GM19467 (cell line): ENCODE data around the gene TMEM33.

Source experiments
- ATAC-seq: cut with Tn5 transposase; IDR thresholded peaks from one replicate; pipeline ENCODE4 v1.9.1; 2021; ENCODE audit warnings: mild to moderate bottlenecking, moderate library complexity; ENCODE audit not compliant: unreplicated experiment

Gene TMEM33

DNA sequence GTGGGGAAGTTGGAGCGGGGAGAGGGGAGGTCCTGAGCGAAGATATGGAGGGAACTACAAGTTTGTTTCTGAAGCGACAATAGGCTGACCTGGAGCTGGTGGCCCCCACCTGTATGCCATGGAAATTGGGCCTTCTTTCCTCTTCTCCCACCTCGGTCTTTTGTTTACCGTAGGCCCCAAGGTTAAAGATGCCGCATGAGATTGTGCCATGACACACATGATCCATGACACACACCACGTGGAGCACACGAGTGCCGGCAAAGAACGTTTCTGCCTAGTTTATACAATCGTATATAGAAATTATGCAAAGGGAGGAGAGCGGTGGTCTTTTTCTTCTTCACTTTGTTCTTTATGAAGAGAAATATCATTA is 408 bp downstream of the TMEM33 start:
- ATAC-seq, result no peak

DNA sequence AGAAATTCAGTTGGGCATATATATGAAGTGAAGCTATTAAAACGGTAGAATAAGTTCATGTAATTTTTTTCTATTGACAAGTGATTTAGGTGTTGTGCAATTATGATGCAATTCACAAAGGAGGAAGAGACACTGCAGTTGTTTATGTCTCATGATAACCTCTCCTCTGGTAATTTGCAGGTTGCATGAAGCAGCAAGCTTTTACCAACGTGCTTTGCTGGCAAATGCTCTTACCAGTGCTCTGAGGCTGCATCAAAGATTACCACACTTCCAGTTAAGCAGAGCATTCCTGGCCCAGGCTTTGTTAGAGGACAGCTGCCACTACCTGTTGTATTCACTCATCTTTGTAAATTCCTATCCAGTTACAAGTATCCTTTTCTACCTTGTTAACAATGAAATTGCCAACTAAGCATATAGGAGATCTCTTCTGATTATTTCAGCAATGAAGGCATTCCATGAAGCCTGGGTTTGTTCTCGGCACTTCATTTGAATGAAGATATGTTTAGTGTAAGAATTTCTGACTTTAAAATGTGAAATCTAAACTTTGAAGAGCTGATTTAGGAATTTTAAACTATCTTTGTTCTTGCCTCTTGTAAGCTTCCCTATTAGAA is 3.9 kb downstream of the TMEM33 start:
- ATAC-seq, result no peak

- ATAC-seq, result no peak
These were observed 5.6 kb downstream of the TMEM33 start for GRCh38 chr4:41940834-41941233.

- no peak for ATAC-seq
These were observed 8.3 kb downstream of the TMEM33 start for GRCh38 chr4:41943506-41943905.

DNA sequence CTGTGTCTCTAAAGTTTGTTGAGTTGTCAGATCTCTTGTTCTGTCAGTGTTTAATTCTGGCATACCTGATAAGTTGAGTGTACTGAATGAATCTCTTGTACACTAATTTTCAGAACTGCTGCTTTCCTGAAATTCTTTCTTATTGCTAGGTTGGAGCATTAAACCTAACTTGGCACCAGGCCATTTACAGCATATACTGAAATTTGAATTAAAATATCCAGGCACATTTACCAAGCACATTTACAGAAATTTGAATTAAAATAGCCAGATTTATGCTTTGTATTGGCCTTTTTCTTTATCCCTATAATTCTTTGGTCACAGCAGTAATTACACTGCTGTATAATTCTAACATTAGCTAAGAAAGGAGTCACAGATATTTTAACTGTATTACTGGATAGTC is 8.9 kb downstream of the TMEM33 start:
- no peak for ATAC-seq

- no peak for ATAC-seq
These were observed 14.3 kb downstream of the TMEM33 start for GRCh38 chr4:41949531-41949930.

- no peak for ATAC-seq
These were observed 22.4 kb downstream of the TMEM33 start for GRCh38 chr4:41957634-41958033.

DNA sequence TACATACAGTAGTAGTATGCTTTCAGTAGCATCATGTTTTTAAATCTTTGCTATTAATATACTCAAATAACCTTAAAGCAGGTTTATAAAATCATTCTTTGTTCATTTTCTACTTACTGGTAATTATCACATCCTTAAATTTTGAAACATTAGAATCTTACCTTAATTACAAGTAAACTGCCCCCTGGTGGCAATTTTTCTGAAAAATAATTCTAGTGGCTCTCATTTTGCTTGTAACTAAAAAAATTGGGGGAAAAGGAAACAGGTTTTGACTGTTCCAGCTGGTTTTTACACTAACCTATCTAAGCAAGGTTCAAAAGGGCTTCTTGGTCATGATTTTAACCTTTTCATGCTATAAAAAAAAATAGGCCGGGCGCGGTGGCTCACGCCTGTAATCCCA is 27.9 kb downstream of the TMEM33 start:
- ATAC-seq, result no peak

DNA sequence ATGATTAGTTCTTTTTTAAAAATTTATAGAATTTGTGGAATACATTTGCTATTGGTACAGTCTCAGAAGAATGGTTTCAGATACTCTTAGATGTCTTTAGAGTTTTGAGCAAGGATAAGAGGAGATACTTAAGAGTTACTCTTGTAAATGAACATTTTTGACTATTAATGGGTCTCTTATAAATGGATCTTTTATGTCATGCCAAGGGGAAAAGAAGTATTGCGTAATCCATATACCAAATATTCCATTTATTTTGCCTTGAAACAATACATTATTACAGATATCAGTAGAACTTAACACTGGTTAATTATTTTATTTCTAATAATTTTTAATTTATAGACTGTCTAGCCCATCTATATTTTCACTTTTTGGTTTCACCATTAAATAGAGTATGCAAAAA is 29.2 kb downstream of the TMEM33 start:
- no peak for ATAC-seq

DNA sequence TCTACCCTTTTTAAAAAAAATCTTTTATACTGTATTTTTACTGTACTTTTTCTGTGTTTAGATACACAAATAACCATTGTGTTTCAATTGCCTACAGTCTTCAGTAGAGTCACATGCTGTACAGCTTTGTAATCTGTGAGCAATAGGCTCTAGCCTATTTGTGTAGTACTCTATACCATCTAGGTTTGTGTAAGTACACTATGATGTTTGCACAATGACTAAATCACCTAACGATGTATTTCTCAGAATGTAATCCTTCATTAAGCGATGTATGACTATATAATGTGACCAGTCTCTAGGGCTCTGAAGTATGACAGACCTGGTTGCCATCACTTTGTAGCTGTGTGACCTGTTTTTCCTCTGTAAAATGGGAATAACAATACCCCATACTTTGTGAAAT is 32.2 kb downstream of the TMEM33 start:
- no peak for ATAC-seq

DNA sequence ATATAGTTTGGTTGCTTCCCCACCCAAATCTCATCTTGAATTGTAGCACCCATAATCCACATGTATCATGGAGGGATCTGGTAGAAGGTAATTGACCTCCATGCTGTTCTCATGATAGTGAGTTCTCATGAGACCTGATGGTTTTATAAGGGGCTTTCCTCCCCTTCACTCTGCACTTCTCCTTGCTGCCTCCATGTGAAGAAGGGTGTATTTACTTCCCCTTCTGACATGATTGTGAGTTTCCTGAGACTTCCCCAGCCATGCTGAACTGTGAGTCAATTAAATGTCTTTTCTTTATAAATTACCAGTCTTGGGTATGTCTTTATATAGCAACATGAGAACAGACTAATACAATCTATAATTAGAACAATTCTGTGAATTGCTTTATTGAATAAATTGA is 34.4 kb downstream of the TMEM33 start:
- ATAC-seq, result no peak

DNA sequence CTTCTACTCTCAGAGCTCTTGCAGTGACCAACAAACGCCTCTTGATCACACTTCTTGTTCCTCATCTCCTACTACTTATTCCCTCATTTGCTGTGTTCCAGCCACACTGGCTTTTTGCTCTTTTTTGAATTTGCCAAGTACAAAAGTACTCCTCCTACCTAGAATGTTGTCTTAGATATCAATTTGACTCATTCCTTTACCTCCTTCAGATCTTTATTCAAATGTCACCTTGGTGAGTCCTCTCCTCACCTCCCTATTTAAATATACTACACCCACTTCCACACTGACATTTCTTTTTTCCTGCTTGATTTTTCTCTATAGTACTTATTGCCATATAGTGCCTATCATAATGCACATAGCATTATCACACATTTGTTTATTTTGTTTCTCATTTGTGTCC is 40.1 kb downstream of the TMEM33 start:
- ATAC-seq, result no peak

GRCh38 chr4:41976775-41977516 is 41.7 kb downstream of the TMEM33 start:
- no peak for ATAC-seq

DNA sequence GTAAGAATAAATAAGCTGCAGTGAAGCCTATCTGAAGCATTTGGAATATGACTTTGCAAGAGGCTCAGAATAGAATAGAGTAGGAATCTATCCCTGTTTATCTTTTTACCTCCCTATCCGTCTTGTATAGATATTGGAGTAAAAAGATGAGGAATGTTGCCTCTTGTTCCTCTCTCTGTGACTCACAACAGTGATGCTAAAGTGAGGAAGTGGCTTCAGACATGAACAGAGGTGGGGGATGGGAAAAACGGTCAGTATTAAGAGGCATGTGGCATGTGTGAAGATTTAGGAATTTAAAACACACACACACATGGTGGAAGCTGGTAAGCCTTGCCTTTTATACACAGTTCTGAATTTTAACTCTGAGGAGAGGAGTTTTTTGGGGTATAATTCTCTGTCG is 42.5 kb downstream of the TMEM33 start:
- ATAC-seq, result no peak

GRCh38 chr4:41981456-41981855 is 46.2 kb downstream of the TMEM33 start, which contains the start of gene DCAF4L1:
Gene DCAF4L1 (plus strand): TSS chr4:41981756. CDS start chr4:41981793, 37 bp downstream.
- no peak for ATAC-seq

DNA sequence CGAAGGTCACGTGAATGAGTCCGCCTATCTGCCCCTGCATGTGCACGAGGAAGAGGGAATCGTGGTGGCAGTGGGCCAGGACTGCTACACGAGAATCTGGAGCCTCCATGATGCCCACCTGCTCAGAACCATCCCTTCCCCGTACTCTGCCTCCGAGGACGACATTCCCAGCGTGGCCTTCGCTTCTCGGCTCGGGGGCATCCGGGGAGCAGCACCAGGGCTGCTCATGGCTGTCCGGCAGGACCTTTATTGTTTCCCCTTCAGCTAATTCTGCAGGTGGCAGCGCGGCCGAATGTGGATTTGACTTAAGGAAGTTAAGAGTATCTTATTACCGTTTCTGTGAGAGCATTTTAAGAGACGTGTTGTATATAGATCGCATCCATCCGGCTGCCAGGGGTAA is 47.5 kb downstream of the TMEM33 start:
- no peak for ATAC-seq

DNA sequence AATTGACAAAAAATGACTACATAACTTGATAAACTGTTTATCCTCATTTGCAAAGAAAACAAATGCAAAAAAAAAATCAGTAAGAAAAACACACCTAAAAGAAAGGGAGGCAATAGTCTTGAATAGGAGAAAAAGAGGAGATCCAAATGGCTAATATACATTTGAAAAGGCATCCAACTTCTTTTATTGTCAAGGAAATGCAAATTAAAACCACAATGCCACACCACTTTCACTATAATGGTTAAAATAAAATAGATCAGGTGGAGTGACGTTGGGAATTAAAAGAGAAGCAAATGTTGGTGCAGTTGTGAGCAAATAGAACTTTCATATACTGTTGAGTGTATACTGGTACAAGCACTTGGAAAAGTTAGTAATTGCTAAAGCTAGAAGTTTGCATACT is 49.9 kb downstream of the TMEM33 start:
- ATAC-seq, result no peak

- ATAC-seq, result peak; percentile 16
These were observed 54.8 kb downstream of the TMEM33 start for GRCh38 chr4:41989994-41990364.

GRCh38 chr4:41990365-41991111 is 55.3 kb downstream of the TMEM33 start, which contains the start of gene SLC30A9:
Gene SLC30A9 (plus strand): TSS chr4:41990530. CDS start chr4:41990652, 122 bp downstream.
- peak; percentile 99 for ATAC-seq

DNA sequence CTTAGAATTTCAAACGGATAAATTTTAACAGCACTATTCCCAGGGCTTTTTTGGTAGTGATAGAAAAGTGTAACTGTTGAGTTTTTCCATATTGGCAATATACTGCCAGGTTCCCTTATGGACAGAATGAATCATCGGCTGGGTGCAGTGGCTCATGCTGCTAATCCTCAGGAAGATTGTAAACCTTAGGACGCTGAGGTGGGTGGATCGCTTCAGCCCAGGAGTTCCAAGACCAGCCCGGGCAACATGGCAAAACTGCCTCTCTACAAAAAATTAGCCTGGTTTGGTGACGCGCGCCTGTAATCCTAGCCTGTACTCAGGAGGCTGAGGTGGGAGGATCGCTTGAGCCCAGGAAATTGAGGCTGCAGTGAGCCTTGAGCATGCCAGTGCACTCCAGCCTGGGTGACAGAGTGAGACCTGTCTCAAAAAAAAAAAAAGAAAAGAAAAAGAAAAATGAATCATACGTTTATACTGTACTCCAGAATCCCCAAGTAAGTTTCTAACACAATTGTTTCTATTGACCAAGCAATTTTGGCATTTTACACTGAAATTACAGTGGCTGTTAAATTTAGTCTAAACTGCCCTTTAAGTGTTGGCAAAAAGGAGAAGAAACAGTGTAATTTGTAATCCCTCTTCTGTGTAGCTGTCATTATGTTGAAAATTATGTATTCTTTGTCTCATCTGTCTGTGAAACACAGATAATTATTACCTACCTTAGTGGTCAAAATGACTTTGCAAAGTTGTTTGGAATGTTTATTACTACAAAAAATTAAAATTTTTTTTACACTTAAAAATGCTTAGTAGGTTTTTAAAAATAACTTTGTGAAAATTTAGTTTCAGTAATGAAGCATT is 56.9 kb downstream of the TMEM33 start:
- no peak for ATAC-seq
